MCF 10A (cell line): Measurements from ENCODE around the gene USP7. TPM values are rescaled to one million over a fixed set of nuclear protein-coding genes. Genes with fewer than 3 reads are reported as not detected.

Source experiments
- BruUV-seq: library from RNA; stranded (reverse); fragments of 400-500 nt; replicated peaks from 2 replicates; lab custom pipeline; 2021; lab: Mats Ljungman, UMichigan
- CTCF ChIA-PET: fragments of 300-600 bp; sonication (Branson Sonifier 250); formaldehyde crosslinking; extraction: SDS; loops from one replicate; lab custom pipeline; 2021; ENCODE audit warnings: antibody characterized with exemption, inconsistent platforms; lab: Yijun Ruan, JAX
- POLR2A ChIA-PET: fragments of 300-600, 350-650 bp; sonication (Branson Sonifier 250); formaldehyde crosslinking; extraction: SDS; loops from one replicate; lab custom pipeline; 2020; ENCODE audit warnings: antibody characterized with exemption, inconsistent platforms; lab: Yijun Ruan, JAX
- DNase-seq: peaks from one replicate; pipeline ENCODE4 v3.0.0-alpha.2; 2018; ENCODE audit not compliant: unreplicated experiment
- H3K27ac Mint-ChIP-seq: one replicate; pipeline ENCODE4 v1.8.0; 2022; ENCODE audit warnings: mild to moderate bottlenecking, low read depth, mixed read lengths; ENCODE audit not compliant: unreplicated experiment
- H3K27me3 Mint-ChIP-seq: one replicate; pipeline ENCODE4 v1.8.0; 2022; ENCODE audit warnings: mixed read lengths; ENCODE audit not compliant: insufficient read depth, unreplicated experiment
- H3K36me3 Mint-ChIP-seq: one replicate; pipeline ENCODE4 v1.8.0; 2022; ENCODE audit warnings: mild to moderate bottlenecking, moderate library complexity, mixed read lengths; ENCODE audit not compliant: insufficient read depth, unreplicated experiment
- H3K4me1 Mint-ChIP-seq: one replicate; pipeline ENCODE4 v1.8.0; 2022; ENCODE audit warnings: mixed read lengths; ENCODE audit not compliant: insufficient read depth, unreplicated experiment
- H3K4me3 Mint-ChIP-seq: one replicate; pipeline ENCODE4 v1.8.0; 2022; ENCODE audit warnings: mild to moderate bottlenecking, moderate library complexity, mixed read lengths; ENCODE audit not compliant: unreplicated experiment
- H3K9me3 Mint-ChIP-seq: one replicate; pipeline ENCODE4 v1.8.0; 2022; ENCODE audit warnings: mixed read lengths; ENCODE audit not compliant: unreplicated experiment
- CTCF ChIP-seq: fragments of 200-600 bp; IDR thresholded peaks from one replicate; pipeline ENCODE4 v1.8.0; 2022; ENCODE audit warnings: antibody characterized with exemption, mild to moderate bottlenecking; ENCODE audit not compliant: unreplicated experiment
- intact Hi-C: fragments of 100-400 bp; cut with micrococcal nuclease; formaldehyde crosslinking; loops from 2 replicates; pipeline ENCODE4 v1.14.1; 2022
- total RNA-seq: library from RNA; stranded (reverse); gene quantifications from 2 replicates; pipeline ENCODE4 v1.2.3, GENCODE V29; 2022

Gene USP7
- total RNA-seq, 1 experiment from 2014 or later, result 108 TPM

DNA sequence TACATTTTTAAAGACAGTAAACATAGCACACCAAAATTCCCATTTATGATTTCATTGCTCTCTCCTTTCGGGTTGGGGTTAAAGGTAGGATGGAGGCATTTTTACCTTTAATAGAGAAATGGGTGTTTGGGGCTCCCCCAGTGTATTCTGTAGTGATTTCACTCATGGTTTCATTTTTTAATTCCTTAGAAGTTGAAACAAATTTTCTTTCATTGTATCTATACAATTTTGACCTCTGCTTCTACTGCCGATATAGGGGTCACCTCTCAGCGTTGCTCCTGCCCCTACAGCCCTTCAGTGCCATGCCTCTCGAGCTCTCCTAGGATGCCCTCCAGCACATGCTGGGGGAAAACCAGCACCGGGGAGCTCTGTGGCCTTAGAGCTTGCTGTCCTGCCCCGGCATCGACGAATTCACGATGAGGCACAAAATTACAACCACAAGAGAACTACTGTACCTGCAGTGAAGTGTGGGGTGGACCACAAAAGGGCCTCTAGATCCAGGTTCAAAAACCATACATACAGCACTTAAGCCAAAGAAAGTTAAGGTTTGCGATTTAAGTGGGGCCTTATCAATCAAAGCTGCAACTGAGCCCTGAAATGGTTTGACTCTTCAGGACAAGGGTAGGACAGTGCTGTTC is 42.2 kb downstream of the USP7 start:
- H3K27ac Mint-ChIP-seq, result no peak overlapping the region
- no peaks in the 10 kb centered on the region for H3K27me3 Mint-ChIP-seq
- peaks cover 86% of the 10 kb centered on the region for H3K36me3 Mint-ChIP-seq
- H3K9me3 Mint-ChIP-seq, result no peaks in the 10 kb centered on the region
- H3K4me3 Mint-ChIP-seq, result no peak overlapping the region
- no peak for TF ChIP-seq CTCF
- H3K4me1 Mint-ChIP-seq, result peaks cover 5% of the 10 kb centered on the region
- BruUV-seq, result TSS peak; percentile 2
- ChIA-PET POLR2A (no interaction called here), CTCF (interaction anchor here (0.5 to 2.9 kb wide), 3 partner anchors 15 to 334 kb away, joined by 3 to 14 read pairs (median 4); no protein-coding TSS in a partner anchor)
- intact Hi-C loops, result no loop called here
- DNase-seq, result no peak

GRCh38 chr16:8920645-8921346 is 42.9 kb downstream of the USP7 start:
- no peak for TF ChIP-seq CTCF
- ChIA-PET POLR2A (no interaction called here), CTCF (interaction anchor here (2.9 kb wide), 1 partner anchor 16 kb away, joined by 14 read pairs; no protein-coding TSS in a partner anchor)
- BruUV-seq, result no TSS peak
- Mint-ChIP-seq H3K4me1 (peaks cover 5% of the 10 kb centered on the region), H3K27ac (no peak overlapping the region), H3K9me3 (no peaks in the 10 kb centered on the region), H3K36me3 (peaks cover 87% of the 10 kb centered on the region), H3K27me3 (no peaks in the 10 kb centered on the region), H3K4me3 (no peak overlapping the region)
- intact Hi-C loops, result no loop called here
- no peak for DNase-seq

DNA sequence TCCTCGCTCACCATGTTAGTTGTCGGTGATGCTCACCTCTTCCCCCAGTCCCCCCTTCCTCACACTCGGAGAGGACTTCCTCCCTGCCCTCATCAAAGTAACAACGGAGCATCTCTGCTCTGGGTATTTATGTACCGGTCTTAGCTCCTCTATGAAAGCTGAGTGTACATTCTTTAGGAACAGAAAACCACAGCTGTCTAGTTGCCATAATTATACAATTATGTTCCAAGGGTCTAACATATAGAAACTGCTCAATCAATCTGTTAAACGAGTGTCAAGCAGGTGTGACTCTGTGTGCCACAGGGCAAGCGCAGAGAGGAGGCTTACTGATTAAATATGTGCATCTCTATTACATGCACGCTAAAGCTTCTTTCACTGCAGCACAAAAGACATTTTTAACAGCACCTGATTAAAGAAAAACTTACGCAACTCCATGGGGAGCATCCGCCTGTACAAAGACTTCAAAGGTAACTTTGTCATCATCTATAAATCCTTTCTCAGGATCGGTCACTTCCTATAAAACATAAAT is 43.7 kb downstream of the USP7 start:
- ChIA-PET CTCF (interaction anchor here (0.6 to 2.5 kb wide), 5 partner anchors 16 to 1999 kb away, joined by 3 to 16 read pairs (median 3); no protein-coding TSS in a partner anchor), POLR2A (interaction anchor here (0.6 kb wide), 1 partner anchor 42 kb away, joined by 3 read pairs; no protein-coding TSS in a partner anchor)
- H3K36me3 Mint-ChIP-seq, result peaks cover 89% of the 10 kb centered on the region
- H3K27me3 Mint-ChIP-seq, result no peaks in the 10 kb centered on the region
- BruUV-seq, result no TSS peak
- H3K27ac Mint-ChIP-seq, result no peak overlapping the region
- H3K4me1 Mint-ChIP-seq, result peaks cover 5% of the 10 kb centered on the region
- no peaks in the 10 kb centered on the region for H3K9me3 Mint-ChIP-seq
- no peak for DNase-seq
- no peak overlapping the region for H3K4me3 Mint-ChIP-seq
- intact Hi-C loops, result no loop called here
- TF ChIP-seq CTCF, result no peak
